A673 (cell line): ENCODE data around the gene SLC15A3. TPM values are rescaled to one million over a fixed set of nuclear protein-coding genes. Genes with fewer than 3 reads are reported as not detected.
A peak's percentile ranks its signal among the peaks of the same experiment; 100 is the strongest.

ENCODE experiments used
- BruUV-seq: library from RNA; stranded (reverse); fragments of 400-500 nt; replicated peaks from 2 replicates; lab custom pipeline; 2021; lab: Mats Ljungman, UMichigan
- CTCF ChIA-PET: fragments of 300-600 bp; sonication (Branson Sonifier 250); formaldehyde crosslinking; loops from one replicate; lab custom pipeline; 2022; ENCODE audit warnings: antibody characterized with exemption; lab: Charles Lee
- POLR2A ChIA-PET: fragments of 300-600 bp; sonication (Branson Sonifier 250); formaldehyde crosslinking; loops from one replicate; lab custom pipeline; 2022; ENCODE audit warnings: antibody characterized with exemption; ENCODE audit not compliant: low non-redundant PET; lab: Charles Lee
- DNase-seq: peaks from one replicate; pipeline ENCODE4 v3.0.0-alpha.2; 2015; ENCODE audit warnings: low spot score
- H3K27ac ChIP-seq: fragments of 200-600 bp; sonication (generic); 2 replicates; pipeline ENCODE4 v1.5.1; 2016; ENCODE audit warnings: mixed run types, low read depth, mild to moderate bottlenecking, mixed read lengths, antibody characterized with exemption, low read length; ENCODE audit not compliant: poor library complexity, severe bottlenecking
- H3K27me3 ChIP-seq: fragments of 200-600 bp; sonication (generic); replicated peaks from 2 replicates; pipeline ENCODE4 v1.6.1; 2017; ENCODE audit warnings: mixed run types, low read depth, mild to moderate bottlenecking, mixed read lengths, antibody characterized with exemption, low read length; ENCODE audit not compliant: insufficient read depth, poor library complexity
- H3K36me3 ChIP-seq: fragments of 200-600 bp; sonication (generic); 2 replicates; pipeline ENCODE4 v1.6.1; 2016; ENCODE audit warnings: mixed run types, mild to moderate bottlenecking, mixed read lengths, antibody characterized with exemption, low read length; ENCODE audit not compliant: insufficient read depth, poor library complexity, severe bottlenecking
- H3K4me1 ChIP-seq: fragments of 200-600 bp; sonication (generic); 2 replicates; pipeline ENCODE4 v1.6.1; 2017; ENCODE audit warnings: mixed run types, mild to moderate bottlenecking, mixed read lengths, antibody characterized with exemption, low read length; ENCODE audit not compliant: insufficient read depth, poor library complexity, severe bottlenecking
- H3K4me3 ChIP-seq: fragments of 200-600 bp; sonication (generic); 2 replicates; pipeline ENCODE4 v1.5.1; 2016; ENCODE audit warnings: low read depth, mixed run types, mild to moderate bottlenecking, mixed read lengths, low read length; ENCODE audit not compliant: poor library complexity, severe bottlenecking
- H3K9me3 ChIP-seq: fragments of 200-600 bp; sonication (generic); 2 replicates; pipeline ENCODE4 v1.6.1; 2016; ENCODE audit warnings: mixed run types, low read depth, mild to moderate bottlenecking, mixed read lengths, antibody characterized with exemption, low read length; ENCODE audit not compliant: poor library complexity, severe bottlenecking
- CTCF ChIP-seq: fragments of 300-800, 200-600 bp; sonication (generic); conservative IDR thresholded peaks from 2 replicates; pipeline ENCODE4 v1.5.1; 2017; ENCODE audit warnings: low read depth, mild to moderate bottlenecking, antibody characterized with exemption, low read length, moderate library complexity, mixed read lengths
- EZH2 ChIP-seq: fragments of 200-600 bp; sonication (generic); IDR thresholded peaks from 2 replicates; pipeline ENCODE4 v1.6.1; 2017; ENCODE audit warnings: borderline replicate concordance, low read depth, mild to moderate bottlenecking, mixed read lengths, antibody characterized with exemption, low read length; ENCODE audit not compliant: poor library complexity, severe bottlenecking
- intact Hi-C: fragments of 100-400 bp; cut with micrococcal nuclease; formaldehyde crosslinking; loops from one replicate; pipeline ENCODE4 v1.10.0; 2022; ENCODE audit not compliant: unreplicated experiment
- total RNA-seq: library from RNA; stranded (reverse); gene quantifications from 2 replicates; pipeline ENCODE4 v1.2.3, GENCODE V29; 2021

SLC15A3 gene
- total RNA-seq, 1 experiment from 2014 or later = not detected

DNA sequence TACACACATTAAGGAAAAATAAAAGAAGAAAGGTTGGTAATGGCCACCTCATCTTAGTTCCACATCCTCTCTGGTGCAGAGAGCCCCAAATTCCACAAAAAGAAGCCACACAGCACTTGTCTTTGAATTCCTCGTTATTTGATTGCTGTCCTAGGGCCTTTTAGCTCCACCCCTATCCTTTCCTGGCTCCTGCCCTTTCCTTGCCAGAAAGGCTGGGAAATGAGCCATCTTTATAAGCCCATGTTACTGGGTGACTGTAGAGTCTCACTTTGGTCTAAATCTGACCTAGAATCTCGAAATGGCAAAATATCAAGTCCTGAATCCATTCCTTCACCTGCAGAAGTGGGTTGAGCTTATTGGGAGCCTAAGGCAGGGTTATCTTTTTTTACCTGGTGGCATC is 32.0 kb downstream of the SLC15A3 start:
- Histone ChIP-seq H3K36me3 (peaks cover 31% of the 10 kb centered on the region), H3K4me1 (peaks cover 26% of the 10 kb centered on the region), H3K27me3 (no peaks in the 10 kb centered on the region), H3K4me3 (no peak overlapping the region), H3K27ac (no peak overlapping the region), H3K9me3 (no peaks in the 10 kb centered on the region)
- DNase-seq = no peak
- ChIA-PET CTCF (no interaction called here), POLR2A (no interaction called here)
- TF ChIP-seq CTCF (no peak), EZH2 (no peak)
- no TSS peak for BruUV-seq
- intact Hi-C loops = loop anchor here (10.0 kb wide), 1 partner anchor 1355 kb away; no protein-coding TSS in a partner anchor

- CTCF ChIA-PET = no interaction called here
- TF ChIP-seq CTCF (no peak), EZH2 (no peak)
Observed at GRCh38 chr11:60919320-60919719, 32.7 kb downstream of the SLC15A3 start.

DNA sequence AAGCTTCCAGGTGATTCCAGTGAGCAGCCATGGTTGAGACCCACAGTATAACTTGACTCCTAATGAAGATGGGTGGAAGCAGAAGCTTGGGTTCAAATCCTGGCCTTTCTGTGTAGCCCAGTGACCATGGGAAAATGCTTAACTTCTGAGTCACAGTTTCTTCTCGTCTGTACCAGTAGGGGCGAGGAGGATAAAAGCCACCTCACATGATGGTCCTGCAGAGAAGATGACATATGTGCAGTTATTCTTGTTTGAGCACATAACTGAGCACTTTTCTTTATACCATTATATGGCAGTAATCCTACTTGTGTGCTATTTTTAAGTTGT is 33.1 kb downstream of the SLC15A3 start:
- H3K4me1 ChIP-seq = peaks cover 23% of the 10 kb centered on the region
- no peak overlapping the region for H3K4me3 ChIP-seq
- H3K27me3 ChIP-seq = no peaks in the 10 kb centered on the region
- peaks cover 31% of the 10 kb centered on the region for H3K36me3 ChIP-seq
- TF ChIP-seq EZH2 = no peak
- TF ChIP-seq CTCF = no peak
- intact Hi-C loops = loop anchor here (10.0 kb wide), 1 partner anchor 1354 kb away; no protein-coding TSS in a partner anchor
- CTCF ChIA-PET = interaction anchor here (0.7 kb wide), 1 partner anchor 8 kb away, joined by 6 read pairs; no protein-coding TSS in a partner anchor
- POLR2A ChIA-PET = no interaction called here
- H3K27ac ChIP-seq = no peak overlapping the region
- no TSS peak for BruUV-seq
- DNase-seq = peak; percentile 27
- no peaks in the 10 kb centered on the region for H3K9me3 ChIP-seq

More at GRCh38 chr11:60919320-60919719, 32.7 kb downstream of the SLC15A3 start:
- Histone ChIP-seq H3K4me1 (peaks cover 26% of the 10 kb centered on the region), H3K27ac (no peak overlapping the region), H3K27me3 (no peaks in the 10 kb centered on the region), H3K36me3 (peaks cover 31% of the 10 kb centered on the region), H3K9me3 (no peaks in the 10 kb centered on the region), H3K4me3 (no peak overlapping the region)
- intact Hi-C loops = loop anchor here (10.0 kb wide), 1 partner anchor 1355 kb away; no protein-coding TSS in a partner anchor
- POLR2A ChIA-PET = no interaction called here
- no TSS peak for BruUV-seq
- DNase-seq = no peak
